T-helper 9 cell (primary cell): ENCODE results near the gene MZT2A.
"Not testable (repeated sequence)": the region's sequence is repeated elsewhere in the genome, so short reads cannot be mapped to it uniquely, and the experiment has no call there.

Source experiments
- DNase-seq: peaks from one replicate; pipeline ENCODE4 v3.0.0-alpha.2; 2020

MZT2A gene

GRCh38 chr2:131445896-131446295, 46.3 kb downstream of the MZT2A start:
- no peak for DNase-seq

- not testable (repeated sequence) for DNase-seq
These were observed 46.7 kb downstream of the MZT2A start for GRCh38 chr2:131445515-131445797.

GRCh38 chr2:131444736-131445514, 47.3 kb downstream of the MZT2A start:
- DNase-seq, result not testable (repeated sequence)

GRCh38 chr2:131440742-131441468, 51.3 kb downstream of the MZT2A start:
- DNase-seq, result not testable (repeated sequence)
